ENCODE data around the gene C1orf74. TPM values are rescaled to one million over a fixed set of nuclear protein-coding genes. Genes with fewer than 3 reads are reported as not detected.

Gene C1orf74
- polyA plus RNA-seq, 1 of the 3 experiments (the other 2 are of a cell fraction), result 1.5 TPM

- no peak for TF ChIP-seq EP300 (IDR thresholded peaks at IDR 0.05; ENCODE audit: borderline replicate concordance in 1 of 2, low read depth in 1 of 2, low read length in 1 of 2)
- TF ChIP-seq RAD21 (IDR thresholded peaks at IDR 0.05; ENCODE audit: low read length), result no peak
- no peak for TF ChIP-seq NRF1 (IDR thresholded peaks at IDR 0.05; ENCODE audit: low read depth, low read length)
- no peak for TF ChIP-seq MXI1 (IDR thresholded peaks at IDR 0.05; ENCODE audit: low read depth, low read length)
- TF ChIP-seq, protein P1, sequence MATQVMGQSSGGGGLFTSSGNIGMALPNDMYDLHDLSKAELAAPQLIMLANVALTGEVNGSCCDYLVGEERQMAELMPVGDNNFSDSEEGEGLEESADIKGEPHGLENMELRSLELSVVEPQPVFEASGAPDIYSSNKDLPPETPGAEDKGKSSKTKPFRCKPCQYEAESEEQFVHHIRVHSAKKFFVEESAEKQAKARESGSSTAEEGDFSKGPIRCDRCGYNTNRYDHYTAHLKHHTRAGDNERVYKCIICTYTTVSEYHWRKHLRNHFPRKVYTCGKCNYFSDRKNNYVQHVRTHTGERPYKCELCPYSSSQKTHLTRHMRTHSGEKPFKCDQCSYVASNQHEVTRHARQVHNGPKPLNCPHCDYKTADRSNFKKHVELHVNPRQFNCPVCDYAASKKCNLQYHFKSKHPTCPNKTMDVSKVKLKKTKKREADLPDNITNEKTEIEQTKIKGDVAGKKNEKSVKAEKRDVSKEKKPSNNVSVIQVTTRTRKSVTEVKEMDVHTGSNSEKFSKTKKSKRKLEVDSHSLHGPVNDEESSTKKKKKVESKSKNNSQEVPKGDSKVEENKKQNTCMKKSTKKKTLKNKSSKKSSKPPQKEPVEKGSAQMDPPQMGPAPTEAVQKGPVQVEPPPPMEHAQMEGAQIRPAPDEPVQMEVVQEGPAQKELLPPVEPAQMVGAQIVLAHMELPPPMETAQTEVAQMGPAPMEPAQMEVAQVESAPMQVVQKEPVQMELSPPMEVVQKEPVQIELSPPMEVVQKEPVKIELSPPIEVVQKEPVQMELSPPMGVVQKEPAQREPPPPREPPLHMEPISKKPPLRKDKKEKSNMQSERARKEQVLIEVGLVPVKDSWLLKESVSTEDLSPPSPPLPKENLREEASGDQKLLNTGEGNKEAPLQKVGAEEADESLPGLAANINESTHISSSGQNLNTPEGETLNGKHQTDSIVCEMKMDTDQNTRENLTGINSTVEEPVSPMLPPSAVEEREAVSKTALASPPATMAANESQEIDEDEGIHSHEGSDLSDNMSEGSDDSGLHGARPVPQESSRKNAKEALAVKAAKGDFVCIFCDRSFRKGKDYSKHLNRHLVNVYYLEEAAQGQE (IDR thresholded peaks at IDR 0.05; ENCODE audit: low read depth, low read length), result no peak
- TF ChIP-seq MEF2A (IDR thresholded peaks at IDR 0.05; ENCODE audit: borderline replicate concordance, low read depth), result no peak
- TF ChIP-seq GATA2 (CRISPR knock-in tag; IDR thresholded peaks at IDR 0.05), result no peak
- no peak for TF ChIP-seq USF2 (IDR thresholded peaks at IDR 0.05; ENCODE audit: borderline replicate concordance, low read depth, low read length)
- no peak for TF ChIP-seq POLR2AphosphoS5 (IDR thresholded peaks at IDR 0.05; ENCODE audit: low read depth, low read length)
- no peak for TF ChIP-seq JUND (IDR thresholded peaks at IDR 0.05)
- TF ChIP-seq ZBTB33 (IDR thresholded peaks at IDR 0.05; ENCODE audit: borderline replicate concordance, low read depth), result no peak
- TF ChIP-seq NFIC (IDR thresholded peaks at IDR 0.05; ENCODE audit: borderline replicate concordance), result no peak
- CTCF ChIA-PET, result no interaction called here
- 67% methylated on average over 10 of the region's 10 CpGs for WGBS (ENCODE audit: low lambda C conversion rate)
Observed at GRCh38 chr1:209755926-209756614, 28.3 kb downstream of the C1orf74 start, which contains the start of gene TRAF3IP3. TRAF3IP3 (plus strand) TSS chr1:209756053; CDS start chr1:209760040, 3,987 bp downstream.

More at GRCh38 chr1:209755926-209756614, 28.3 kb downstream of the C1orf74 start, which contains the start of gene TRAF3IP3:
- Histone ChIP-seq H3K4me2 (no peak within 1 kb of the TSS), H3K27me3 (ENCODE audit: insufficient read depth) (no peaks in the 10 kb centered on the region), H3K9me3 (no peaks in the 10 kb centered on the region), H3K9me2 (no peaks in the 10 kb centered on the region), H2AFZ (ENCODE audit: low read depth) (no peak within 1 kb of the TSS), H3K36me3 (replicated peaks in 1 of 2; ENCODE audit: control insufficient read depth in 1 of 2, insufficient read depth in 2 of 2, low read length in 1 of 2) (no peaks in the 10 kb centered on the region), H3K27ac (ENCODE audit: low read depth in 2 of 2, low read length in 1 of 2) (no peak within 1 kb of the TSS), H3F3A (replicated peaks; ENCODE audit: insufficient read depth) (no peaks in the 10 kb centered on the region), H3K79me2 (ENCODE audit: insufficient read depth) (no peaks in the 10 kb centered on the region), H3K4me3 (ENCODE audit: low read depth in 2 of 2, low read length in 1 of 2) (no peak within 1 kb of the TSS), H3K4me1 (ENCODE audit: control insufficient read depth in 1 of 2, insufficient read depth in 2 of 2, low read depth in 1 of 2, low read length in 1 of 2) (0 out of 4 replicates have a peak, but pooled peaks cover 0 to 3% of the 10 kb centered on the region in 2 experiments), H4K20me1 (ENCODE audit: insufficient read depth) (no peaks in the 10 kb centered on the region), H3K9ac (no peak within 1 kb of the TSS)
- POLR2A ChIA-PET, result no interaction called here
- no peak for DNase-seq
